HUDEP-2 (cell line): ENCODE results near the gene AATK.
"Not testable (repeated sequence)": the region's sequence is repeated elsewhere in the genome, so short reads cannot be mapped to it uniquely, and the experiment has no call there.

Experiments used
- DNase-seq, 76 experiments: peaks; one replicate each; lab custom pipeline; 2025; ENCODE audit not compliant: unreplicated experiment in 76 of 76; lab: John Stamatoyannopoulos, UW

The AATK gene

DNA sequence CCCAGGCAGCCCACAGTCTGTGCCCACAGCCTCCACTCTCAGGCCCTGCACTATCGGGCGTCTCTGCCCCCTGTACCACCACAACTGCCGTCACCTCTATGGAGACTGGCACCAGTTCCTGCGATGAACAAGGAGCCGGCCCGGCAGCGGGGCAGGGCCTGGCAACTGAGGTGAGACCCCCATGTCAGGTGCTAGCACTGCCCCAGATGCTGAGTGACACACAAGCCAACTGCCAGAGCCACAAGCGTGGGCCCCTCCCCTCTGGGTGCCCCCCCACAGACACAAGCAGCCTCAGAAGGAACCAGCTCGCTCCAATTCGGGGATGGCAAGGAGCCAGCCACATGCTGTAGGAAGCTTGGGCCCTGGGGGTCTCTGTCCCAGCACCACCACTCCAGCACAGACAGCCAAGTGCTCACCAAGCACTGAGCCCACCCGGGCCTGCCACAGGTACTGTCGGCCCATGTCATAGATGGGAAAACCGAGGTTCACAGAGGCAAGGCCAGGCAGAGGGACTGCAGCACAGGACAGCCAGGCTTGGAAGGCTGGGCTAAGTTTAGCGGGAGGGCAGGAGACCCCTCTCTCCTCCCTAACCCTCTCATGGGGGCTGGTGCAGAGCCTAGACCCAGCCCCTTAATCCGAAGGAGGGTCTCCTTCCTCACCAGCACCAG, 2.2 kb downstream of the AATK start:
- DNase-seq, result no peak

DNA sequence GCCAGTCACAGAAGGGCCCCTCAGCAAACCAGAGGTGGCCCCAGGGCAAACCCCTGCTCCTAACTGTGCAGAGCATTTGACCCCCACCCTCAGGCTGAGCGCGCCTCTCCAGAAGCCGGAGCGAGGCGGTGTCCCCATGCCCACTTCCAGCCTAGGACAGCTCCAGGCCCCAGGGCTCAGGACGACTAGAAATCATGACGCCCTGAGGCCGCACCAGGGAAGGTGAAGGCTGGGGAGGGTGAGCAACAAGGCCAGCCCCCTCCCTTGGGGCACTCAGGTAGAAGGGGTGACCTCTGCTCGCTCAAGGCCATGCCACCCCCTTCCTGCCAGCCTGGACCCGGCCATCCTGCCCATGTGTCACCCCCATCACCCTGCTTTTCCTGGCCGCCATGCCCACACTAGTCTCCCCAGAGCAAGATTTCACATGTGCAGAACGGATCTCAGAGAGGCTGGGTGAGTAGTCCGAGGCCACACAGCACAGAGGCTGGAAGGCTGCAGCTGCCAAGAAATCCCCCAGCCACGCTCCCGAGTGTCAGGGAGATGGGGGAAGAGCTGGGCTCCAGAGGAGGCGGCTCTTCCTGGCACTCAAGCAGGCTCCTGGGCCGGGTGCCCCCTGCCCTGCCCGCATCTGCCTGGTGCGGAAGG, 2.8 kb downstream of the AATK start:
- no peak for DNase-seq

DNA sequence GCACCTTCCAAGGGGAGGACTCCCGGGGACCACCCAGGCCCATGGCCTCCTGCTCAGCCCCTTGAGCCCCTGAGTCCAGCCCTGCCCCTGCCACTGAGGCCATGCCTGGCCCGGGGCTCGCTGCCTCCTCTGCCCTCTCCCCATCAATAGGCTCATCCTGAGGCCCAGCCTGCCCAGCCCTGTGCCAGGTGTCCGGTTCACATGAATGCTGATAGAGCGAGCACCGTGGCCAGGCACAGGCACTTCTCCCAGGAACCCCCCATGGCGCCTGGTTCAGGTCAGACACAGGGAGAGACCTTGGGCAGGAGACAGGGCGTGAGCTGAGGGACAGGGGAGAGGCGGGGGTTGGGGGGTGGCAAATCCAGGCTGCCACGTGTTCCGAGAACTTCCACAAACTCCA, 3.5 kb downstream of the AATK start:
- DNase-seq, result no peak

DNA sequence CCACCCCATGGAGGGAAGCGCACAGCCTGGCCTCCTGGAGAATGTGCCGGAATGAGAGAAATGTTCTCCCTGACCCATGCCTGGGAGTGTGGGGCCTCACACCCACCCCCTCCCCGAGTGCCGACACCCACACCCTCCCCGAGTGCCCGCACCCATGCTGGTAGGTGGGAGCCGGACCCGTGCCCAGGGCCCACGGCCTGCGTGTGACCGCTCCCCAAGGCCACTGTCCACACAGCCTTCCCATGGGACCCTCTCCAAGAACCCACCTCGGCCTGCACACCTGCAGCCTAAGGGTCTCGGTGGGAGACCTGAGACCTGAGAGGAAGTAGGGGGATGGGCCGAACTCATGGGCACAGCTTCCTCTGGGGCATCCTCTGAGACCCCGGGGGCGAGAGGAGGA, 4.0 kb downstream of the AATK start:
- DNase-seq, result no peak

DNA sequence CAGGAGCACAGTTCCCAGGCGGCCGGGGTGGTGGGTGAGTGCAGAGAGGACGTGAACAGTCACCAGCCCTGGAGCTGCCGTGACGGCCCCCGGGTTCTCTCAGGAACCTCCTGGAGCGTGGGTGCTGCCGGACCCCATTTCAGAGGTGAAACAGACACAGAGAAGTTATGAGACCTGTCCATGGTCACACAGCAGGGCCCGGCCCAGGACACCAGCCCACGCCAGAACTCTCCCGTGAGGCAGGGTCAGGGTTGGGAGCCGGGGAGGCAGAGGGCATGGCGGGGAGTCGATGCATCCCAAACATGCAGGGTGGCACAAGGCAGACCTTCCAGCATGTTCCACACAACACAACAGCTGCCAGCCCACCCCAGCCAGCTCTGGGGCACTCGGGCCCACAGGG, 4.5 kb downstream of the AATK start:
- no peak for DNase-seq

DNA sequence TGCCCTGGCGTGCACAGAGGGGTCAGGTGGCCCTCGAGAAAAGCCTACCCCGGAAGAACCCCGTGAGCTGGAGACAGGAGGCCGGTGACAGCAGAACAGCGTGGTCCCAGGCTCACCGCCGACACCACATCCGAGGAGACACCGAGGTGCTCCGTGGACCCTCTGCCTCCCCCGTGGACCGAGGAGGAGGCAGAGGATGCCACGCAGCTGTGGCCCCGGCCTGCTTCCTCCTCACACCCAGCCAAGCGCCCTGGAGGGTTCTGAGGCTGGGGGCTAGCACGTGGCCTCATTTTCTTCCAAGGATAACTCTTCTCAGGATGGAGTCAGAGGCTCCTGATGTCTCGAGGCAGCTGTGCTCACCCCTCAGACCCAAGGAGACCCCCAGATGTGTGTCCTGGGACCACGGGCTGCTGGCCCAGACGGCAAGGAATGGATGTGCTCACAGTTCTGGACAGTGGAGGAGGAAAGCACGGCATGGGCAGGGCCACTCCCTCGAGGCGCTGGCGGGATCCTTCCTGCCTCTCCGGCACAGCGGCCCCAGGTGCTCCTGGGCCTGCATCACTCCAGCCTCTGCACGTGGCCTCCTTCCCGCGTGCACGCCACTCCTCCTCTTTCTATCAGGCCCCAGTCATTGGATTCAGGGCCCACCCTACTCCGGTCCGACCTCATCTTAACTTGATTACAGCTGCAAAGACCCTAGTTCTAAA, 5.1 kb downstream of the AATK start:
- no peak for DNase-seq

DNA sequence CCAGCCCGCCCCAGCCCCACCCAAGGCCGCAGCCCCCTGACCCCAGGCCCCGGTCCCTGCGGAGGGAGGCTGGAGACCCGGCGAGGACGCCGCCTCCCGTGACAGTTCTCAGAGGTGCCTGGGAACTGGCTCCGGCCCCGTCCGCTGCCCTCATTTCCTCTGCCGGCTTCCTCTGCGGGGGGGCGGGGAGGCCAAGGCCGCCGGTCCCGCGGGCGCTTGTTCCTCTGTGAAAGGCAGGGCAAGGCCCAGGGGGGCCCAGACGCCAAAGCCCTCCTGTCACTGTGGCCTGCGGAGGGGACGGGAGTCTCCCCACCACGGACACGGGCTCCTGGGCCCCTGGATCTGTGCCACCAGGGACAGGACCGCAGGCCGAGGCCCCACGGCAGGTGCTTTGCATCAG, 5.7 kb downstream of the AATK start:
- no peak for DNase-seq

DNA sequence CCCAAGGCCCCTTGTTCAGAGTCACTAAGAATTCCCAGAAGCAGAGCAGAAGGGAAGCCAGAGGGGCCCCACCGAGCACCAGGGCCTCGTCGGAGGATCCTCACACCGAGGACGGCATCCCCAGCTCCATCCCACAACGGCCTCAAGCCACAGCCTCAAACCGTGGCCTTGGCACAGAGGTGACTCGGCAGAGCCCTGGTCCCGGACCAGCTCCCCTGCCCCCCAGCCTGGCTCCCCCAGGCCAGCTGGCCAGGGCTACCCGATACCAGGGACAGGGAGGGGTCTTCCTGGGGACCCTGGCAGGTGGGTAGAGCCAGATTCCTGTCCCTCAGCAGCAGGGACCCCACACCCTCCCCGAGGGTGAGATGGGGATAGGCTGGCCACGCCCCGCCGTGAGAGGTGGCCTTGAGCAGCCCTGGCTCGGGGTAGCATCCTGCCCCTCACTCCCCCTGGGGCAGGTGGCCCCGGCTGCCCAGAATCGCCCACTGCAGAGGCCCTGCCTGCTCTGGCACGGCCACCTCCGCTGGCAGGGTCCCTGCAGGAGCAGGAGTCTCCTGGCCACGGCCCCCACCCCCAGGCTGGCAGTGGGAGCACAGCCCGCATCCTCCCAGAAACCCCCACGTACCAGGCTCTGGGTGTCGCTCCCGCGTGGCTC, 6.3 kb downstream of the AATK start:
- DNase-seq, result no peak

DNA sequence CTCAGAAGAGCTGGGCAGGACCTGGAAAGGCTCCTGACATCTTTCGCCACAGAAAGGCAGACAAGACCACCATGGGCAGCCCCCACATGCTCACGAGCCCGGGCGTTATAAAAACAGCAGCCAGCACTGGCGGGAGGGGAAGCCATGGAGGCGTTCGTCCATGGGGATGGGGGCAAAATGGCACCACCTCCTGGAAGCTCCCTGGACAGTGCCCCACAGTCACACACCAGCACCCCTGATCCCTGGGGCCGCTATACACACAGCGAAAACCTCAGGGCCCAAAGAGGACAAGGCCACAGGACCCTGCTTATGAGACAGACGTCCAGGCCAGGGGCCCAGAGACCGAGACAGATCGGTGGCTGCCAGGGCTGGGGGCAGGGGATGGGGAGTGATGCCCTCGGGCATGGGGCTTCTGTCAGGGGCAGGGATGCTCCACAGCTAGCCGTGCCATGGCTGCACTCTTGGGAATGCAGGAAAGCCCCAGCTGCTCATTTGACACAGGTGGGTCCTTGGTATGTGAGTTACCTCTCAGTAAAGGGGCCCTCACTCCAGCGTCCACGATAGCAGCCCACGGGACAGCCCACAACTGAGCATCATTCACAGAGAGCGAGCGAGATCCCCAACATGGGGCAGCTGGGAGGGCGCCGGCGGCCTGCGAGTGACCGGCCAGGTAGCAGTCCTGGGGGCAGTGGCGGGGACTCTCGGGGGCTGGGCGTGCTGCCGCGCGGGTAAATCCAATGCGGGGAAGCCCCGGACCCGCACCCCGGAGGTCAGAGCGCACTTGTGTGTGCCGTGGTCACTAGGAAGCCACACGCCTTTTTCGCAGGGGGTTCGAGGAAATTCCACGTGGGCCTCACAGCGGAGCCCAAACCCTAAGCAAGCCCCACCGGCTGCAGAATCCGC, 7.1 kb downstream of the AATK start:
- DNase-seq, result no peak

DNA sequence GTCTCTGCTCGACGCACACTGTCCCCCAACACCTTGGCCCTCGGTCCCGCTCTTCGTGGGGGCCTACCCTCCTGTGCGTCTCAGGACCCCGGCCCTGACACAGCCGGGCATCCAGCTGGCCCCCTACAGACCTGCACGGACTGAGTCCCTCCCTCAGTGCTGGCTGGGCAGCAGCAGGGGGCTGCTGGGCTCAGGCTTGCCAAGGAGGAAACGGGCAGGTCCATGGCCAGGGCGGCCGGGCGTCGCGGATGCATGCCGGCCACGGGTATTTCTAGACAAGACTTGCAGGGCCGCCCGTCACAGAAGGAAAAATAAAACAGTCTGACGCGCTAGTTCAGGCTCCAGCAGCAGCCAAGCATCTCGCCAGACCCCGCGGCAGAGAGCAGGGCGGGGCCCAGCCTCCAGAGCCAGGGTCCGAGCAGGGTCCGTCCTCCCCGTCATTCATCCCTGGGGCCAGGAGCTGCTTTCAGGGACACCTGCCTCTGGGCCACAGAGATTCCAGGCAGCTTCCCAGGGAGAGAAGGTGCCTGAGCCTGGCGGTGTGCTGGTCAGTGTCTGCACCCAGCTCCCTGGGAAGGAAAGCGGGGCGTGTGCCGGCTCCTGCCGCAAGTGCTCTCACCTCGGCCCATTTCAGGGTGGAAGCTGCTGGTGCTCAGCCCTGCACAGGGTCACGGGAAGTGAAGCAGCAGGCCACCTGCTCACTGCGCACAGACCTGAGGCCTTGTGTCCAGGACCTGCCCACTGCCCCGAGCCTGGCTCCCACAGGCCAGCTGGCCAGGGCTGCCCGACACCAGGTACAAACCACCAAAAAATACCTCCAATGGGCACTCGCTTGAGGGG, 8.0 kb downstream of the AATK start:
- DNase-seq, result no peak

DNA sequence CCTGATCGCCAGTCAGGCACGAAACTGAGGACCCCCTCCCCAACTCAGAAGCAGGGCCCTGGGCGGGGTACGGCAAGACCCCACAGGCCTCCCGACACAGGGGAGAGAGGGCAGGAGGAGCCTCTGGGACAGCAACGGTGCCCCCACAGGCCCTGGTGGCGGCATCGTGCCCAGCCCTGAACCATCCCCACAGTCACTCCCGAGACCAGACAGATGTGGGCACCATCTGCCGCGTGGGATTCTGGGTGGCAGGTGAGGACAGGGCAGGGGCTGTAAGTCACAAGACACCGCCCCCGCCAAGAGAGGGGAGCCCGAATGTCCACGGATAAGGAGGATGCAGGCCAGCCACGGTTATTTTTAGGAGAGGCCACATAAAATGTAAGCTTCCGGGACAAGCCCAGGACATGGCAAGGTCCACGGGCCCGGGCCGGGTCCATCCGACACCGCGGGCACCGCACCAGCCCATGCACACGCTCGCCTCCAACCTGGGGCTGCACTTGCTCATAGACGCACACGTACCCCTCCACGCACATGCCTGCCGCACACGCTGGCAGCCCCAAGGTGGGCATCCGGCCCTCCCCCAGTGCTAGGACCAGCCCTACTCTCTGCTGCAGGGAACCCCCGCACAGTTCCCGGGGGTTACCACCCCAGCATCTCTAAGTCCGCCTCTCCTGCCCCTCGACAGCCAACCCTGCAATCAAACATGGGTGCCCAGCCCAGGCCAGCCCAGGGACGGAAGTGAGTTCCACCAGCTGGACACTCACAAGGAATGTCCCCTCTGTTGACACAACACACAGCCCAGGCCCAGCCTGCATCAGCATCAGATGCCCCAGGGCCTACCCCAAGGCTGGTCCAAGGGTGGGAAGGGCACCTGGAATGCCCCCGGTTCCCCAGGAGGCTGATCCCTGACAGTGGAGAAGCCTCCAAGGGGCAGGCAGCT, 8.9 kb downstream of the AATK start:
- no peak for DNase-seq

DNA sequence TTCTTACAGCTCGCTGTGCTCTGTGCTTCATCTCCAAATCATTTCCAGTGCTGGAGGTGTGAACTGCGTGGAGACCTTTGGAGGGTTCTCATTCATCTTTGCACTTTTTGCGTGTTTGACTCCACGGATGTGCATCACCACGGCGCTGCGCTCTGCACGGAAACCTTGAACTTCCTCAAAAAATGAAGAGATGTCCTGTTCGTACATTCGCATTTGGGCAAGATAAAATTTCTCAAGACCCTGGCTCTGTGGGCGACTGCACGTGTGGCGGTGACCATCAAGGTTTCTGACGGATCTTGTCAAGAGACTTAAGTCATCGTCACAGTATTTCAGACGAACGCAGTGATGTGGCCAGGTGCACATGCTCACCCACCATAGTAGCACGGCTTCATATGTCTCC, 11.1 kb downstream of the AATK start:
- DNase-seq, result no peak

DNA sequence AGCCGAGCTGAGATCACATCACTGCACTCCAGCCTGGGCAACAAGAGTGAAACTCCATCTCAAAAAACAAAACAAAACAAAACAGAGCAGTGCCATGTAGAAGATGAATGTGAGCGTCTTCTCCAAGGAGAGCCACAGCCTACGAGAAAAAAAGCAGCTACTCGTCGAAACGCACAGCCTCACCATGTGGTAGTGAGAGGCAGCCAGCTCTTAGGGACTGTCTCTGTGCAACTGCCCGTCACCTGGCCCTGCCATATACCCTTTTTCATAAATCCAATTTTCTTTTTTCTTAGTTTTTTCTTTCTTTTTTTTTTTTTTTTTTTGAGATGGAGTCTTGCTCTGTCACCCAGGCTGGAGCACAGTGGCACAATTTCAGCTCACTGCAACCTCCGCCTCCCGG, 12.0 kb downstream of the AATK start:
- not testable (repeated sequence) for DNase-seq

DNA sequence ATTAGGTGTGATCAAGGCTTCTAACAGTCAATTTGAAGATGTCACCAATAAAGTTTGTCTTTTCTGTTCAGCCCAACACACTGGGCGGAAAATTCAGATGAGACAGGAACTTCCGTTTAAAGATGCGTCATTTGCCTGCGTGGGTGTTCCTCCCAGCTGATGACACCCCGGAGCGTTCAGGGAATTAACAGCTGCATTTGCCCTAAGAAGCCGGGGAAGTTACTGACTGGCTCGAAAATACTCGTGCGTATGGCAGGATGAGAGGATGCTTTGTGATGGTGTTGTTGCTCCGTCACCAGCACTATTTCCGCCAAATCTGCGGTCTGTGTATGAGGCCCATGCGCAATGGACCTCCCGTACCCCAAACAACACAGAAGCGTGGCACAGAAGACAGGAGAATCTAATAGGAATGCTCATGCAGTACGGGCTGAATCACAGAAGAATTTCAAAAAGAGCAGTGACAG, 12.6 kb downstream of the AATK start:
- DNase-seq, result no peak

DNA sequence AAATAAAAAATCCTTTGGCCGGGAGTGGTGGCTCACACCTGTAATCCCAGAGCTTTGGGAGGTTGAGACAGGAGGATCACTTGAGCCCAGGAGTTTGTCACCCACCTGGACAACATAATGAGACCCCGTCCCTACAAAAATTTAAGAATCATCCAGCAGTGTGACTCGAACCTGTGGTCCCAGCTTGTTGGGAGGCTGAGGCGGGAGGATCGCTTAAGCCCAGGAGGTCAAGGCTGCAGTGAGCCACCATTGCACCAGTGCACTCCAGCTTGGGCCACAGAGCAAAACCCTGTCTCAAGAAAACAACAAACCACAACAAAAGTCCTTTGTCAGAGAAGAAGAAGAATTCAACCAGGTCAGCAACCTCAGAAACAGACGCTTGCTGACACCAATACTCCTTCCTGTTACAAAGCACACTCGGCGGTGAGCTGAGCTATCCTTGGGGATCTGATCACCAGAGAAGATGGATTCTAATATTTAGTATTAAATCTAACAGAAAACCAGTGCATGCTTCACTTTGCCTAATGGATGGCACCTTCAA, 13.7 kb downstream of the AATK start:
- no peak for DNase-seq

DNA sequence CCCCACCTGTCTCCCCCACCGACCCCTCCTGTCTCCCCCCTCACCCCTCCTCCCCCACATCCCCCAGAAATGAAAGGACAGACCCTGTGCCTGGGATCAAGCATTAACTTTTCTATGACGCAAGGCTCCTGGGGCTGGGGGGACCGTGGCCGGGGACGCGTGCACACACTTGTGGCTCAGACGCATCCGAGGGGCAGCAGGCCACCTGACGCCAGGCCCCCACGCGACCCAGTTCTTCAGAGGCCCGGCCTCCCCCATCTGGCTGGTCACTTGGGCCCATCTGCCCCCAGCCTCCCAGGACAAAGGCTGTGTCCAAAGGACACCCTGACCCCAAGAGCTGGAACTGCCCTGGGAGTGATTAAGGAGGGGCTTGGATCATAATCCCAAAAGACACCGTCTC, 14.7 kb downstream of the AATK start:
- no peak for DNase-seq

DNA sequence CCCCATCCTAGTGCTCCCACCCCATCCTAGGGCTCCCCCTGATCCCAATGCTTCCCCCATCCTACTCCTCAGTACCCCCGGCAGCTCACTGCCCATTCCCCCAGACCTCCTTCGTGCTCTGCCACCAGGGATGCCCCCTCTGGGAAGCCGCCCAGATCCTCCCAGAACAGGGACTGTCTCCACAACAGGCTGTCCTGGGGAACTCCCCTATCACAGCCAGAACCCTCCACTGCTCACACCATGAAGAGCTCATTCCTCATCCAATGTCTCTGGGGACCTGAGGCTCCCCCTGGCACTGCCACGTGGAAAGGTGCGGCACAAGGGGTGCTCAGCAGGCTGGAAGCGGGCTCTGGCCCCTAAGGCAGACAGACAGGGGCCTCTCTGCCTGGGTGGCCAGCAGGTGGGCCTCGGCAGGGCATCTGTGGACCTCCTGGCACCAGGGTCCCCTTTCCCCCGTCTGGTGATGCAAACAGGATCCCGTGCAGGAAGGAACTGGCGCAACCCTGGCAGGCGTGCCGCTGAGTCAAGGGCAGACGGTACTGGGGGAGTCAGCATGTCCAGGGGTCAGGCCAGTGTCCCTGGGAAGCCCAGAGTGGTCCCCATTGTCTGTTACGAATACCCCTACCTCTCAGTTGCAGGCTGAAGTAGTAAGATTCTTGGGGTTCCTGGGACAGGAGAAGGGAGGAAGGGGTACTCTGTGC, 15.5 kb downstream of the AATK start:
- no peak for DNase-seq
